H1 (cell line): ENCODE data around the gene DOCK1. TPM values are rescaled to one million over a fixed set of nuclear protein-coding genes. Genes with fewer than 3 reads are reported as not detected.

ENCODE experiments used
- BRCA1 ChIP-seq: IDR thresholded peaks from 2 replicates; pipeline ENCODE4 v1.6.1; 2012; ENCODE audit warnings: low read depth, low read length, improper control_type of control experiment
- E2F6 ChIP-seq: IDR thresholded peaks from 2 replicates; pipeline ENCODE4 v1.6.1; 2012; ENCODE audit warnings: inconsistent platforms
- TAF1 ChIP-seq: IDR thresholded peaks from 2 replicates; pipeline ENCODE4 v1.6.1; 2011; ENCODE audit warnings: mild to moderate bottlenecking, low read depth, low read length
- polyA plus RNA-seq, 7 experiments: library from polyadenylated mRNA; depleted of rRNA in 3 of 7; stranded (reverse) in 5 of 7; unstranded in 2 of 7; fragments of >200 nt in 5 of 7; fragments of 200-250 nt in 2 of 7; gene quantifications; 1 replicate in 5 of 7; 2 replicates in 1 of 7; 4 replicates in 1 of 7; pipeline versions ENCODE4 v1.2.1 to v1.2.3, GENCODE V29; 2011 to 2013; ENCODE audit warnings: missing spikeins in 2 of 7, mixed read lengths in 2 of 7
- total RNA-seq: library from RNA; stranded (reverse); fragmentation: NEBNext Ultra II Directional; extraction: Animal tissue kit (Norgen Biotek cat#: 25700); gene quantifications from 2 replicates; pipeline ENCODE4 v1.2.1, GENCODE V29; 2021

Gene DOCK1
- total and polyA plus RNA-seq, 2 of the 8 experiments (the other 6 are each of a cell fraction or from before 2014, with no cell fraction given), result 11.6 to 53.0 TPM

- TF ChIP-seq E2F6 (no peak), BRCA1 (no peak), TAF1 (no peak)
Observed at GRCh38 chr10:127357265-127357664, 452.0 kb downstream of the DOCK1 start (continued).
